ENCODE results near the gene ABCB8. TPM values are rescaled to one million over a fixed set of nuclear protein-coding genes. Genes with fewer than 3 reads are reported as not detected.

ABCB8 gene
- polyA plus RNA-seq, 1 donor (not counting 4 experiments of a cell fraction or from before 2014, with no cell fraction given), result 15.5 TPM

DNA sequence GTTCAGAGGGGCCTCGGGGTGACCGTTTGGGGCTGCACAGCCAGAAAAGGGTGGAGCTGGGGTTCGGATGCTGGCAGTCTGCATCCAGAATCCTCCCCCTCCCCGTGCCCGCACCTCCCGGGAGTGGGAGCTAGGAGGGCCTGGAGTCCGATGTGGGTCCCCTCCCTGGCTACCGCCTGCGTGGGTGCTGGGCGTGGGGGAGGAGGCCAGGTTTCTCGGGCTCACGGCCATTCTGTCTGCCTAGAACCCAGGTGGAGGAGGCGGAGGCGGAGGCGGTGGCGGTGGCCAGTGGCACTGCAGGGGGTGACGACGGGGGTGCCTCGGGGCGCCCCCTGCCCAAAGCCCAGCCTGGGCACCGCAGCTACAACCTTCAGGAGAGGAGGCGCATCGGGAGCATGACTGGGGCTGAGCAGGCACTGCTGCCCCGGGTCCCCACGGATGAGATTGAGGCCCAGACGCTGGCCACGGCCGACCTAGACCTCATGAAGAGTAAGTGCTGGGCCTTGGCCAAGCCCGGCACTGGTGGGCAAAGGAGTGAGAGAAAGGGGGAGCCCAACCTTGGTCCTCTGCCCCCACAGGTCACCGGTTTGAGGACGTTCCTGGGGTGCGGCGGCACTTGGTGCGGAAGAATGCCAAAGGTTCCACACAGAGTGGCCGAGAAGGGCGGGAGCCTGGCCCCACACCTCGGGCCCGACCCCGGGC is 38.2 kb downstream of the ABCB8 start:
- peaks cover 18% of the 10 kb centered on the region for H3K4me1 ChIP-seq (ENCODE audit: control insufficient read depth, extremely low read depth, insufficient read depth, low read length)
- H3K4me2 ChIP-seq (ENCODE audit: control insufficient read depth, extremely low read depth, insufficient read depth, low read depth, low read length), result no peak overlapping the region
- TF ChIP-seq, protein P1, sequence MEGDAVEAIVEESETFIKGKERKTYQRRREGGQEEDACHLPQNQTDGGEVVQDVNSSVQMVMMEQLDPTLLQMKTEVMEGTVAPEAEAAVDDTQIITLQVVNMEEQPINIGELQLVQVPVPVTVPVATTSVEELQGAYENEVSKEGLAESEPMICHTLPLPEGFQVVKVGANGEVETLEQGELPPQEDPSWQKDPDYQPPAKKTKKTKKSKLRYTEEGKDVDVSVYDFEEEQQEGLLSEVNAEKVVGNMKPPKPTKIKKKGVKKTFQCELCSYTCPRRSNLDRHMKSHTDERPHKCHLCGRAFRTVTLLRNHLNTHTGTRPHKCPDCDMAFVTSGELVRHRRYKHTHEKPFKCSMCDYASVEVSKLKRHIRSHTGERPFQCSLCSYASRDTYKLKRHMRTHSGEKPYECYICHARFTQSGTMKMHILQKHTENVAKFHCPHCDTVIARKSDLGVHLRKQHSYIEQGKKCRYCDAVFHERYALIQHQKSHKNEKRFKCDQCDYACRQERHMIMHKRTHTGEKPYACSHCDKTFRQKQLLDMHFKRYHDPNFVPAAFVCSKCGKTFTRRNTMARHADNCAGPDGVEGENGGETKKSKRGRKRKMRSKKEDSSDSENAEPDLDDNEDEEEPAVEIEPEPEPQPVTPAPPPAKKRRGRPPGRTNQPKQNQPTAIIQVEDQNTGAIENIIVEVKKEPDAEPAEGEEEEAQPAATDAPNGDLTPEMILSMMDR (optimal IDR thresholded peaks at IDR 0.05 in 1 of 3, IDR thresholded peaks at IDR 0.05 in 1 of 3, conservative IDR thresholded peaks at IDR 0.05 in 1 of 3; ENCODE audit: extremely low read depth in 1 of 3, insufficient read depth in 2 of 3, low read length in 3 of 3), result no peak
- TF ChIP-seq EZH2 (IDR thresholded peaks at IDR 0.05; ENCODE audit: low read length), result no peak
- FAIRE-seq, result no peak
- DNase-seq (ENCODE audit: low read depth, low spot score), result no peak
- H3K4me3 ChIP-seq (ENCODE audit: control insufficient read depth in 2 of 3, extremely low read depth in 1 of 3, insufficient read depth in 2 of 3, low read depth in 1 of 3, low read length in 3 of 3), result no peak overlapping the region
- H3K36me3 ChIP-seq (ENCODE audit: control insufficient read depth in 2 of 2, extremely low read depth in 1 of 2, insufficient read depth in 2 of 2, low read length in 2 of 2), result peaks cover 35 to 40% of the 10 kb centered on the region in 2 experiments
- H2AFZ ChIP-seq (ENCODE audit: control insufficient read depth, low read length), result no peak overlapping the region
- dilution Hi-C loops (cut with MboI; ENCODE audit: extremely low pct_ligation_motif_present, low sequenced_read_pairs), result no loop called here
- H3K9me1 ChIP-seq (ENCODE audit: control insufficient read depth, extremely low read depth, insufficient read depth, low read length), result peaks cover 4% of the 10 kb centered on the region
- H3K79me2 ChIP-seq (ENCODE audit: control insufficient read depth, insufficient read depth, low read length), result peaks cover 18% of the 10 kb centered on the region
- no peak overlapping the region for H3K27ac ChIP-seq (ENCODE audit: control insufficient read depth, insufficient read depth, low read length)
- H3K9me3 ChIP-seq (ENCODE audit: control insufficient read depth, low read depth, low read length), result no peaks in the 10 kb centered on the region
- no peak overlapping the region for H3K9ac ChIP-seq (ENCODE audit: control insufficient read depth, extremely low read depth, insufficient read depth, low read length)
- H4K20me1 ChIP-seq (ENCODE audit: control insufficient read depth, extremely low read depth, insufficient read depth, low read length), result peaks cover 3% of the 10 kb centered on the region
- no peaks in the 10 kb centered on the region for H3K27me3 ChIP-seq (ENCODE audit: control insufficient read depth, extremely low read depth, insufficient read depth, low read length)

DNA sequence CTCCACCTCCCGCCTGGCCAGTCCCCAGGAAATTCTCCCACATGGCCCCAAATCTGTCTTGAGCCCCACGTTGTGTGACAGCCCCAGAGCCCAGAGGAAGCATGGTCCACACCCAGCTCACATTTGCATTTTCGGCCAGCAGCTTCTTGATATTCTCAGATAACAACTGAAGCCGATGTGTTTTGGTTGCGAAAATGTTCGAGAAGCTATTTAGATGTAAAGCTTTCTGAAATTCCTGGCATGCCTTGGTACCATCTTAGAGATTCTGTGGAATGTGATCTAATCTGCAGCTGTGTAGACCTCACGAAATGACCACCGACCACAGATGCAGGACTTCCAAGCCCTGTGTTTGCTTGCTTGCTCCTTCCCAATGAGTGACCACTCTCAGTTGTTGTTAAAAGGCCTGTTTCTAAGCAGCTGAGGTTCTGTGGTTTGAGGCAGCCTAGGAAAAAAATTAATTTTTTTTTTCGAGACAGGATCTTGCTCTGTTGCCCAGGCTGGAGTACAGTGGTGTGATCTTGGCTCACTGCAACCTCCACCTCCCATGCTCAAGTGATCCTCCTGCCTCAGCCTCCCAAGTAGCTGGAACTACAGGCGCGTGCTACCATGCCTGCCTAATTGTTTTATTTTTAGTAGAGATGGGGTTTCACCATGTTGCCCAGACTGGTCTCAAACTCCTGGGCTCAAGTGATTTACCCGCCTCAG is 40.0 kb downstream of the ABCB8 start:
- Histone ChIP-seq H3K4me1 (ENCODE audit: control insufficient read depth, extremely low read depth, insufficient read depth, low read length) (peaks cover 3% of the 10 kb centered on the region), H3K4me2 (ENCODE audit: control insufficient read depth, extremely low read depth, insufficient read depth, low read depth, low read length) (no peak overlapping the region), H3K79me2 (ENCODE audit: control insufficient read depth, insufficient read depth, low read length) (peaks cover 6% of the 10 kb centered on the region), H3K4me3 (ENCODE audit: control insufficient read depth in 2 of 3, extremely low read depth in 1 of 3, insufficient read depth in 2 of 3, low read depth in 1 of 3, low read length in 3 of 3) (no peak overlapping the region), H2AFZ (ENCODE audit: control insufficient read depth, low read length) (no peak overlapping the region), H3K9me3 (ENCODE audit: control insufficient read depth, low read depth, low read length) (no peaks in the 10 kb centered on the region), H3K36me3 (ENCODE audit: control insufficient read depth in 2 of 2, extremely low read depth in 1 of 2, insufficient read depth in 2 of 2, low read length in 2 of 2) (peaks cover 36 to 37% of the 10 kb centered on the region in 2 experiments), H3K9me1 (ENCODE audit: control insufficient read depth, extremely low read depth, insufficient read depth, low read length) (no peaks in the 10 kb centered on the region), H4K20me1 (ENCODE audit: control insufficient read depth, extremely low read depth, insufficient read depth, low read length) (peaks cover 3% of the 10 kb centered on the region), H3K27me3 (ENCODE audit: control insufficient read depth, extremely low read depth, insufficient read depth, low read length) (no peaks in the 10 kb centered on the region), H3K27ac (ENCODE audit: control insufficient read depth, insufficient read depth, low read length) (no peak overlapping the region), H3K9ac (ENCODE audit: control insufficient read depth, extremely low read depth, insufficient read depth, low read length) (no peak overlapping the region)
- DNase-seq (ENCODE audit: low read depth, low spot score) (no peak), FAIRE-seq (no peak)
- TF ChIP-seq, protein P1 (optimal IDR thresholded peaks at IDR 0.05 in 1 of 3, IDR thresholded peaks at IDR 0.05 in 1 of 3, conservative IDR thresholded peaks at IDR 0.05 in 1 of 3; ENCODE audit: extremely low read depth in 1 of 3, insufficient read depth in 2 of 3, low read length in 3 of 3), result no peak
- no peak for TF ChIP-seq EZH2 (IDR thresholded peaks at IDR 0.05; ENCODE audit: low read length)
- dilution Hi-C loops (cut with MboI; ENCODE audit: extremely low pct_ligation_motif_present, low sequenced_read_pairs), result no loop called here

All from keratinocyte (primary cell).